ENCODE measurements around the gene LAPTM4A.

DNA sequence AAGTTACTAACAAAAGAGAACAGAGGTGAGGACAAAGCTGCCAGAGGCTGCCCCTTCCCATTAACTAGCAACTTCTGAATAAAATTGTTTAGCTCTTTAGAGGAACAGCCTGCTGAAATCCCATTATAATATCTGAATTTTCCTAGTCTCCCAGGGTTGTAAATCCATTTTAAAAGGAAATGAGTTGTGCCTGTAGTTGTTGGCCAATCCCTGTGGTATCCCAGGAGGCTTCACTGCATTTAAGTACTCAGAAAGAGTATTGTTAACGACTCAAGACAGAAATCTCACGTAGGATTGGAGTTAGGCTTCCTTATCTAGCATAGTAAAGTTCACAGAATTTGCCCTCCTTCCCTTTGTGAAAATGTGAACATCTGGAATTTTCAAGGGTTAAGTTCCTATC, 8.9 kb downstream of the LAPTM4A start:
- TF ChIP-seq, protein P1, sequence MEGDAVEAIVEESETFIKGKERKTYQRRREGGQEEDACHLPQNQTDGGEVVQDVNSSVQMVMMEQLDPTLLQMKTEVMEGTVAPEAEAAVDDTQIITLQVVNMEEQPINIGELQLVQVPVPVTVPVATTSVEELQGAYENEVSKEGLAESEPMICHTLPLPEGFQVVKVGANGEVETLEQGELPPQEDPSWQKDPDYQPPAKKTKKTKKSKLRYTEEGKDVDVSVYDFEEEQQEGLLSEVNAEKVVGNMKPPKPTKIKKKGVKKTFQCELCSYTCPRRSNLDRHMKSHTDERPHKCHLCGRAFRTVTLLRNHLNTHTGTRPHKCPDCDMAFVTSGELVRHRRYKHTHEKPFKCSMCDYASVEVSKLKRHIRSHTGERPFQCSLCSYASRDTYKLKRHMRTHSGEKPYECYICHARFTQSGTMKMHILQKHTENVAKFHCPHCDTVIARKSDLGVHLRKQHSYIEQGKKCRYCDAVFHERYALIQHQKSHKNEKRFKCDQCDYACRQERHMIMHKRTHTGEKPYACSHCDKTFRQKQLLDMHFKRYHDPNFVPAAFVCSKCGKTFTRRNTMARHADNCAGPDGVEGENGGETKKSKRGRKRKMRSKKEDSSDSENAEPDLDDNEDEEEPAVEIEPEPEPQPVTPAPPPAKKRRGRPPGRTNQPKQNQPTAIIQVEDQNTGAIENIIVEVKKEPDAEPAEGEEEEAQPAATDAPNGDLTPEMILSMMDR (IDR thresholded peaks at IDR 0.05 in 2 of 3, conservative IDR thresholded peaks at IDR 0.05 in 1 of 3; ENCODE audit: control insufficient read depth in 2 of 3, extremely low read depth in 1 of 3, insufficient read depth in 1 of 3, low read depth in 3 of 3, low read length in 3 of 3): no peak
- TF ChIP-seq POLR2AphosphoS5 (IDR thresholded peaks at IDR 0.05; ENCODE audit: low read length): no peak
